A549 (cell line): ENCODE measurements around the gene NIPAL3.

Experiments
- CEBPB ChIP-seq, 2 experiments: fragments of >200 bp in 1 of 2; sonication (Bioruptor Twin) in 1 of 2; formaldehyde crosslinking in 1 of 2; IDR thresholded peaks; 2 replicates each; pipeline ENCODE4 v1.6.1; 2012 to 2016
- GATA3 ChIP-seq: IDR thresholded peaks from 2 replicates; pipeline ENCODE4 v1.6.1; 2012; ENCODE audit warnings: borderline replicate concordance
- KDM5A ChIP-seq: fragments of 200-600 bp; sonication (generic); IDR thresholded peaks from 2 replicates; pipeline ENCODE4 v1.6.1; 2016; ENCODE audit warnings: antibody characterized with exemption, mild to moderate bottlenecking
- PHF8 ChIP-seq: fragments of 200-600 bp; sonication (generic); IDR thresholded peaks from 2 replicates; pipeline ENCODE4 v1.6.1; 2016; ENCODE audit warnings: low read depth, mild to moderate bottlenecking, antibody characterized with exemption, moderate library complexity, borderline replicate concordance
- POLR2A ChIP-seq: IDR thresholded peaks from 2 replicates; pipeline ENCODE4 v1.6.1; 2012; ENCODE audit warnings: mild to moderate bottlenecking, low read length
- TF ChIP-seq, protein P1 (sequence below): fragments of >200 bp; sonication (Bioruptor Twin); formaldehyde crosslinking; IDR thresholded peaks from 3 replicates; pipeline ENCODE4 v1.5.1; 2016
- TF ChIP-seq, protein P2 (sequence below): IDR thresholded peaks from 2 replicates; pipeline ENCODE4 v1.6.1; 2012; ENCODE audit warnings: low read depth, borderline replicate concordance
- TF ChIP-seq, protein P3 (sequence below): fragments of 200-600 bp; sonication (generic); IDR thresholded peaks from 2 replicates; pipeline ENCODE4 v1.6.1; 2016; ENCODE audit warnings: antibody characterized with exemption, mild to moderate bottlenecking, moderate library complexity

DNA sequence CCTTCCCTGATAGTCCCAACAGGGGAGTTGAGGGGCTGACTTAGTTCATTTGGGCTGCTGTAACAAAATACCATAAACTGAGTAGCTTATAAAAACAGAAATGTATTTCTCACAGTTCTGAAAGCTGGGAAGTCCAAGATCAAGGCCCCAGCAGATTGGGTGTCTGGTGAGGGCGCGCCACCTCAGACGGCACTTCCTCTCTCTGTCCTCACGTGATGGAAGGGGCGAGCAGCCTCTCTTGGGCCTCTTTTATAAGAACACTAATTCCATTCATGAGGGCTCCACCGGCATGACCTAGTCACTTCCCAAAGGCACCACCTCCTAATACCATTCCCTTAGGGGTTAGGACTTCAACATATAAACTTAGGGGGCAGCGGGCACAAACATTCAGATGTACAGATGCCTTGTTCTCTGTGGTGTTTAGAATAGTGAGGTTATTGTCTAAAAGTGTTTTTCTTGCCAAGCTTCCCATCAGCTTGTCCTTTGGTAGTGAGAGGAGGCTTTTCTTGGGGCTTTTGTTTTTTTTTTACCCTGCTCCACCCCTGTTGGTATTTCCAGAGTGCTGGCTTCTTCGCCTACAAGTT is 20.3 kb downstream of the NIPAL3 start:
- TF ChIP-seq POLR2A (no peak), CEBPB (IDR thresholded peaks at IDR 0.05) (no peak), KDM5A (no peak), GATA3 (no peak), PHF8 (no peak)
- TF ChIP-seq, protein P1, sequence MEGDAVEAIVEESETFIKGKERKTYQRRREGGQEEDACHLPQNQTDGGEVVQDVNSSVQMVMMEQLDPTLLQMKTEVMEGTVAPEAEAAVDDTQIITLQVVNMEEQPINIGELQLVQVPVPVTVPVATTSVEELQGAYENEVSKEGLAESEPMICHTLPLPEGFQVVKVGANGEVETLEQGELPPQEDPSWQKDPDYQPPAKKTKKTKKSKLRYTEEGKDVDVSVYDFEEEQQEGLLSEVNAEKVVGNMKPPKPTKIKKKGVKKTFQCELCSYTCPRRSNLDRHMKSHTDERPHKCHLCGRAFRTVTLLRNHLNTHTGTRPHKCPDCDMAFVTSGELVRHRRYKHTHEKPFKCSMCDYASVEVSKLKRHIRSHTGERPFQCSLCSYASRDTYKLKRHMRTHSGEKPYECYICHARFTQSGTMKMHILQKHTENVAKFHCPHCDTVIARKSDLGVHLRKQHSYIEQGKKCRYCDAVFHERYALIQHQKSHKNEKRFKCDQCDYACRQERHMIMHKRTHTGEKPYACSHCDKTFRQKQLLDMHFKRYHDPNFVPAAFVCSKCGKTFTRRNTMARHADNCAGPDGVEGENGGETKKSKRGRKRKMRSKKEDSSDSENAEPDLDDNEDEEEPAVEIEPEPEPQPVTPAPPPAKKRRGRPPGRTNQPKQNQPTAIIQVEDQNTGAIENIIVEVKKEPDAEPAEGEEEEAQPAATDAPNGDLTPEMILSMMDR, result no peak
- TF ChIP-seq, protein P2, sequence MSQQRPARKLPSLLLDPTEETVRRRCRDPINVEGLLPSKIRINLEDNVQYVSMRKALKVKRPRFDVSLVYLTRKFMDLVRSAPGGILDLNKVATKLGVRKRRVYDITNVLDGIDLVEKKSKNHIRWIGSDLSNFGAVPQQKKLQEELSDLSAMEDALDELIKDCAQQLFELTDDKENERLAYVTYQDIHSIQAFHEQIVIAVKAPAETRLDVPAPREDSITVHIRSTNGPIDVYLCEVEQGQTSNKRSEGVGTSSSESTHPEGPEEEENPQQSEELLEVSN, result no peak
- TF ChIP-seq, protein P3, sequence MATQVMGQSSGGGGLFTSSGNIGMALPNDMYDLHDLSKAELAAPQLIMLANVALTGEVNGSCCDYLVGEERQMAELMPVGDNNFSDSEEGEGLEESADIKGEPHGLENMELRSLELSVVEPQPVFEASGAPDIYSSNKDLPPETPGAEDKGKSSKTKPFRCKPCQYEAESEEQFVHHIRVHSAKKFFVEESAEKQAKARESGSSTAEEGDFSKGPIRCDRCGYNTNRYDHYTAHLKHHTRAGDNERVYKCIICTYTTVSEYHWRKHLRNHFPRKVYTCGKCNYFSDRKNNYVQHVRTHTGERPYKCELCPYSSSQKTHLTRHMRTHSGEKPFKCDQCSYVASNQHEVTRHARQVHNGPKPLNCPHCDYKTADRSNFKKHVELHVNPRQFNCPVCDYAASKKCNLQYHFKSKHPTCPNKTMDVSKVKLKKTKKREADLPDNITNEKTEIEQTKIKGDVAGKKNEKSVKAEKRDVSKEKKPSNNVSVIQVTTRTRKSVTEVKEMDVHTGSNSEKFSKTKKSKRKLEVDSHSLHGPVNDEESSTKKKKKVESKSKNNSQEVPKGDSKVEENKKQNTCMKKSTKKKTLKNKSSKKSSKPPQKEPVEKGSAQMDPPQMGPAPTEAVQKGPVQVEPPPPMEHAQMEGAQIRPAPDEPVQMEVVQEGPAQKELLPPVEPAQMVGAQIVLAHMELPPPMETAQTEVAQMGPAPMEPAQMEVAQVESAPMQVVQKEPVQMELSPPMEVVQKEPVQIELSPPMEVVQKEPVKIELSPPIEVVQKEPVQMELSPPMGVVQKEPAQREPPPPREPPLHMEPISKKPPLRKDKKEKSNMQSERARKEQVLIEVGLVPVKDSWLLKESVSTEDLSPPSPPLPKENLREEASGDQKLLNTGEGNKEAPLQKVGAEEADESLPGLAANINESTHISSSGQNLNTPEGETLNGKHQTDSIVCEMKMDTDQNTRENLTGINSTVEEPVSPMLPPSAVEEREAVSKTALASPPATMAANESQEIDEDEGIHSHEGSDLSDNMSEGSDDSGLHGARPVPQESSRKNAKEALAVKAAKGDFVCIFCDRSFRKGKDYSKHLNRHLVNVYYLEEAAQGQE, result no peak
